ENCODE results near the gene JAK1.

JAK1 gene

GRCh38 chr1:64984106-64984505 lies 17.8 kb upstream of the JAK1 start:
- H3K36me3 ChIP-seq (ENCODE audit: insufficient read depth, low read length), result no peaks in the 10 kb centered on the region
- no peaks in the 10 kb centered on the region for H4K20me1 ChIP-seq (ENCODE audit: insufficient read depth, low read length, poor library complexity, severe bottlenecking)
- H3K4me1 ChIP-seq (ENCODE audit: insufficient read depth, low read length, poor library complexity, severe bottlenecking), result peaks cover 27% of the 10 kb centered on the region

GRCh38 chr1:64983110-64983509 lies 16.8 kb upstream of the JAK1 start:
- no peaks in the 10 kb centered on the region for H3K36me3 ChIP-seq (ENCODE audit: insufficient read depth, low read length)
- TF ChIP-seq EZH2phosphoT487 (IDR thresholded peaks at IDR 0.05; ENCODE audit: borderline replicate concordance) (no peak), CTCF (conservative IDR thresholded peaks at IDR 0.05; ENCODE audit: low read length) (no peak)

More at GRCh38 chr1:64984106-64984505, 17.8 kb upstream of the JAK1 start:
- no peaks in the 10 kb centered on the region for H3K9me2 ChIP-seq (replicated peaks; ENCODE audit: low read depth, low read length)
- no peaks in the 10 kb centered on the region for H3K27me3 ChIP-seq (ENCODE audit: insufficient read depth, low read length, poor library complexity, severe bottlenecking)
- no peak for TF ChIP-seq CTCF (conservative IDR thresholded peaks at IDR 0.05; ENCODE audit: low read length)
- TF ChIP-seq EZH2phosphoT487 (IDR thresholded peaks at IDR 0.05; ENCODE audit: borderline replicate concordance), result no peak
- no peaks in the 10 kb centered on the region for H3F3A ChIP-seq (ENCODE audit: low read depth)
- no peak overlapping the region for H2AFZ ChIP-seq (ENCODE audit: low read length)
- H3K9ac ChIP-seq (ENCODE audit: low read depth, low read length, poor library complexity, severe bottlenecking), result no peak overlapping the region
- no peak overlapping the region for H3K4me3 ChIP-seq (ENCODE audit: low read length, poor library complexity, severe bottlenecking)
- H3K4me2 ChIP-seq (ENCODE audit: low read depth, low read length, poor library complexity, severe bottlenecking), result no peak overlapping the region
- H3K9me3 ChIP-seq (ENCODE audit: insufficient read depth, low read depth, low read length), result no peaks in the 10 kb centered on the region
- H3K79me2 ChIP-seq (ENCODE audit: insufficient read depth, low read length), result no peaks in the 10 kb centered on the region

GRCh38 chr1:64981601-64982533 lies 15.5 kb upstream of the JAK1 start:
- H3K79me2 ChIP-seq (ENCODE audit: insufficient read depth, low read length), result no peaks in the 10 kb centered on the region
- TF ChIP-seq EZH2phosphoT487 (IDR thresholded peaks at IDR 0.05; ENCODE audit: borderline replicate concordance), result no peak
- no peak for TF ChIP-seq CTCF (conservative IDR thresholded peaks at IDR 0.05; ENCODE audit: low read length)
- no peak overlapping the region for H3K4me3 ChIP-seq (ENCODE audit: low read length, poor library complexity, severe bottlenecking)
- no peak overlapping the region for H2AFZ ChIP-seq (ENCODE audit: low read length)
- no peaks in the 10 kb centered on the region for H4K20me1 ChIP-seq (ENCODE audit: insufficient read depth, low read length, poor library complexity, severe bottlenecking)
- no peaks in the 10 kb centered on the region for H3K27me3 ChIP-seq (ENCODE audit: insufficient read depth, low read length, poor library complexity, severe bottlenecking)
- no peaks in the 10 kb centered on the region for H3K9me2 ChIP-seq (replicated peaks; ENCODE audit: low read depth, low read length)
- no peak overlapping the region for H3K4me2 ChIP-seq (ENCODE audit: low read depth, low read length, poor library complexity, severe bottlenecking)
- peaks cover 27% of the 10 kb centered on the region for H3K4me1 ChIP-seq (ENCODE audit: insufficient read depth, low read length, poor library complexity, severe bottlenecking)
- no peaks in the 10 kb centered on the region for H3F3A ChIP-seq (ENCODE audit: low read depth)
- no peaks in the 10 kb centered on the region for H3K36me3 ChIP-seq (ENCODE audit: insufficient read depth, low read length)
- no peak overlapping the region for H3K9ac ChIP-seq (ENCODE audit: low read depth, low read length, poor library complexity, severe bottlenecking)
- H3K9me3 ChIP-seq (ENCODE audit: insufficient read depth, low read depth, low read length), result no peaks in the 10 kb centered on the region

More at GRCh38 chr1:64983110-64983509, 16.8 kb upstream of the JAK1 start:
- Histone ChIP-seq H3K9me2 (replicated peaks; ENCODE audit: low read depth, low read length) (no peaks in the 10 kb centered on the region), H3K4me3 (ENCODE audit: low read length, poor library complexity, severe bottlenecking) (no peak overlapping the region), H4K20me1 (ENCODE audit: insufficient read depth, low read length, poor library complexity, severe bottlenecking) (no peaks in the 10 kb centered on the region), H3F3A (ENCODE audit: low read depth) (no peaks in the 10 kb centered on the region), H3K27me3 (ENCODE audit: insufficient read depth, low read length, poor library complexity, severe bottlenecking) (no peaks in the 10 kb centered on the region), H3K79me2 (ENCODE audit: insufficient read depth, low read length) (no peaks in the 10 kb centered on the region), H3K9me3 (ENCODE audit: insufficient read depth, low read depth, low read length) (no peaks in the 10 kb centered on the region), H3K4me2 (ENCODE audit: low read depth, low read length, poor library complexity, severe bottlenecking) (no peak overlapping the region), H3K9ac (ENCODE audit: low read depth, low read length, poor library complexity, severe bottlenecking) (no peak overlapping the region), H3K4me1 (ENCODE audit: insufficient read depth, low read length, poor library complexity, severe bottlenecking) (peaks cover 27% of the 10 kb centered on the region), H2AFZ (ENCODE audit: low read length) (no peak overlapping the region)

Measured in Loucy (cell line).